Measurements from ENCODE around the gene FZD1. TPM values are rescaled to one million over a fixed set of nuclear protein-coding genes. Genes with fewer than 3 reads are reported as not detected.

The FZD1 gene
- total and polyA plus RNA-seq, 2 of the 13 experiments (the other 11 are each of a cell fraction or from before 2014, with no cell fraction given) = 0.22 to 0.80 TPM

DNA sequence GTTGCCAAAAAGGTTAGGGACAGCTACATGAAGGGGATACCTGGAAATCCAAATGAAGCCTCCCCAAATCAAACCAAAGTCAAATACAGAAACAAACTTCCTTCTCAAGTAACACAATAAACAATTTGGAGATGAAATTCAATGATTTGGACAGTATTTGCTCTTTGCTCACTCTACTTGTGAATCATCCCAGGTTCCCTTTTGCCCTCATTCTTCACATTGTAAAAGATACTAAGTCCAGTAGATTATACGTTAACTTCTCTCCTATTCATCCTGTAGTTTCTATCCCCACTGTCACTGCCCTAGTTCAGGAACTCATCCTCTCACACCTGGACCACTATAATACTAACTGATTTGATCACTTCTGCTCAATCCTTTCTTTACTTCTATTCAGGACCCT lies 28.3 kb downstream of the FZD1 start:
- no peak for TF ChIP-seq ZNF619 (CRISPR knock-in tag; IDR thresholded peaks at IDR 0.05)
- no peak for TF ChIP-seq SIX1 (CRISPR knock-in tag; IDR thresholded peaks at IDR 0.05; ENCODE audit: borderline replicate concordance)
- TF ChIP-seq RBAK (CRISPR knock-in tag; IDR thresholded peaks at IDR 0.05) = no peak
- TF ChIP-seq E2F2 (CRISPR knock-in tag; IDR thresholded peaks at IDR 0.05; ENCODE audit: borderline replicate concordance) = no peak
- no peak for TF ChIP-seq BRCA1 (CRISPR knock-in tag; IDR thresholded peaks at IDR 0.05)
- no peak for TF ChIP-seq ZNF530 (CRISPR knock-in tag; IDR thresholded peaks at IDR 0.05; ENCODE audit: low read depth)
- no peak for TF ChIP-seq PATZ1 (CRISPR knock-in tag; IDR thresholded peaks at IDR 0.05)
- no peak for DNase-seq (ENCODE audit: low spot score)
- Histone ChIP-seq H3K79me2 (ENCODE audit: insufficient read depth, low read length) (no peaks in the 10 kb centered on the region), H3K27me3 (ENCODE audit: control insufficient read depth in 1 of 2, insufficient read depth in 2 of 2, low read length in 2 of 2) (no peaks in the 10 kb centered on the region), H2AFZ (ENCODE audit: low read length) (no peak overlapping the region), H3K9me3 (ENCODE audit: low read length) (no peaks in the 10 kb centered on the region), H3K9ac (ENCODE audit: insufficient read depth, low read depth, low read length) (no peak overlapping the region), H3K4me2 (ENCODE audit: low read depth, low read length) (no peak overlapping the region), H3K4me3 (replicated peaks in 1 of 3; ENCODE audit: insufficient read depth in 1 of 3, low read depth in 2 of 3, low read length in 3 of 3) (no peak overlapping the region), H3K4me1 (ENCODE audit: insufficient read depth, low read length) (no peaks in the 10 kb centered on the region), H3K36me3 (replicated peaks in 1 of 2; ENCODE audit: control insufficient read depth in 1 of 2, insufficient read depth in 2 of 2, low read length in 2 of 2) (no peaks in the 10 kb centered on the region), H3K27ac (ENCODE audit: extremely low read length, insufficient read depth, low read length) (no peak overlapping the region), H4K20me1 (ENCODE audit: insufficient read depth, low read length) (no peaks in the 10 kb centered on the region)
- no peak for ATAC-seq
- no peak for FAIRE-seq
- ChIA-PET POLR2A (no interaction called here), CTCF (ENCODE audit: low intra/inter-chr PET ratio, low total read pairs) (no interaction called here)
- no TSS peak for BruUV-seq (replicated peaks)
- 0% methylated on average over 1 of the region's 1 CpG for WGBS (ENCODE audit: low lambda C conversion rate)
- in situ Hi-C loops (cut with HindIII; ENCODE audit: extremely low pct_ligation_motif_present, low pct_unique_long_range_greater_than_20kb) (no loop called here), intact Hi-C loops (cut with micrococcal nuclease; ENCODE audit: unreplicated experiment) (no loop called here)
